Nephron (organoid): Measurements from ENCODE around the gene MAP3K21.
A peak's percentile ranks its signal among the peaks of the same experiment; 100 is the strongest.

Experiments
- H3K27ac Mint-ChIP-seq, 3 experiments: 2 replicates each; pipeline ENCODE4 v1.8.0; 2020; ENCODE audit warnings: mixed read lengths in 3 of 3, mild to moderate bottlenecking in 2 of 3, moderate library complexity in 1 of 3
- H3K27me3 Mint-ChIP-seq: 2 replicates; pipeline ENCODE4 v1.8.0; 2021; ENCODE audit warnings: low read depth, mild to moderate bottlenecking, moderate library complexity, mixed read lengths
- H3K36me3 Mint-ChIP-seq: 2 replicates; pipeline ENCODE4 v1.8.0; 2020; ENCODE audit warnings: low read depth, mixed read lengths
- H3K4me1 Mint-ChIP-seq: 2 replicates; pipeline ENCODE4 v1.8.0; 2020; ENCODE audit warnings: mixed read lengths
- H3K4me3 Mint-ChIP-seq, 3 experiments: 2 replicates each; pipeline ENCODE4 v1.8.0; 2020; ENCODE audit warnings: mild to moderate bottlenecking in 3 of 3, mixed read lengths in 3 of 3, moderate library complexity in 2 of 3
- H3K9me3 Mint-ChIP-seq: 2 replicates; pipeline ENCODE4 v1.8.0; 2020; ENCODE audit warnings: mixed read lengths
- TF ChIP-seq, protein P1 (sequence below), 3 experiments: fragments of 200-600 bp; sonication (generic); IDR thresholded peaks; one replicate each; pipeline ENCODE4 v1.5.0; 2021; ENCODE audit warnings: antibody characterized with exemption in 3 of 3; ENCODE audit not compliant: unreplicated experiment in 3 of 3

The MAP3K21 gene

DNA sequence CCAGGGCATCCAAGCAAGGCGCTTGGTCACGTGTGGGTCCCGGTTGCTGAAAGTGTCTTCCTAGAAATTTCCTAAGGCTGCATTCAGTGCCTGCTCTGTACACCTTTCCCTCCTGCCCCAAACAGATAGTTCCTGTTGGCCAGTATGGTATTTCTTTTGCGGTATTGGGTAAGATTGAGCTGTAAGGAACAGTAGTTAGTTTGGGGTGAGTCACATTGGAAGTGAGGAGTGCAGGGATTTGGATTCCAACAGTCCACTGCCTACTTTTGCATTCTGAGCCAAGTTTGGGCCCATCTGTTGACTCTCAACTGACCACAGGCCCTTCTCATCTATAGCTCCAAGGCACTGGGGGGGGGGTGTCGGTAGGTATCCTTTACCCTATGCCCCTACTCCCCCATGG lies 83.4 kb downstream of the MAP3K21 start:
- H3K27me3 Mint-ChIP-seq = peaks cover 3% of the 10 kb centered on the region
- no peak overlapping the region for H3K27ac Mint-ChIP-seq
- H3K9me3 Mint-ChIP-seq = peaks cover 20% of the 10 kb centered on the region
- peaks cover 7% of the 10 kb centered on the region for H3K4me1 Mint-ChIP-seq
- H3K36me3 Mint-ChIP-seq = no peaks in the 10 kb centered on the region
- no peak overlapping the region for H3K4me3 Mint-ChIP-seq
- TF ChIP-seq, protein P1, sequence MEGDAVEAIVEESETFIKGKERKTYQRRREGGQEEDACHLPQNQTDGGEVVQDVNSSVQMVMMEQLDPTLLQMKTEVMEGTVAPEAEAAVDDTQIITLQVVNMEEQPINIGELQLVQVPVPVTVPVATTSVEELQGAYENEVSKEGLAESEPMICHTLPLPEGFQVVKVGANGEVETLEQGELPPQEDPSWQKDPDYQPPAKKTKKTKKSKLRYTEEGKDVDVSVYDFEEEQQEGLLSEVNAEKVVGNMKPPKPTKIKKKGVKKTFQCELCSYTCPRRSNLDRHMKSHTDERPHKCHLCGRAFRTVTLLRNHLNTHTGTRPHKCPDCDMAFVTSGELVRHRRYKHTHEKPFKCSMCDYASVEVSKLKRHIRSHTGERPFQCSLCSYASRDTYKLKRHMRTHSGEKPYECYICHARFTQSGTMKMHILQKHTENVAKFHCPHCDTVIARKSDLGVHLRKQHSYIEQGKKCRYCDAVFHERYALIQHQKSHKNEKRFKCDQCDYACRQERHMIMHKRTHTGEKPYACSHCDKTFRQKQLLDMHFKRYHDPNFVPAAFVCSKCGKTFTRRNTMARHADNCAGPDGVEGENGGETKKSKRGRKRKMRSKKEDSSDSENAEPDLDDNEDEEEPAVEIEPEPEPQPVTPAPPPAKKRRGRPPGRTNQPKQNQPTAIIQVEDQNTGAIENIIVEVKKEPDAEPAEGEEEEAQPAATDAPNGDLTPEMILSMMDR (IDR thresholded peaks at IDR 0.05; ENCODE audit: unreplicated experiment in 3 of 3) = no peak

DNA sequence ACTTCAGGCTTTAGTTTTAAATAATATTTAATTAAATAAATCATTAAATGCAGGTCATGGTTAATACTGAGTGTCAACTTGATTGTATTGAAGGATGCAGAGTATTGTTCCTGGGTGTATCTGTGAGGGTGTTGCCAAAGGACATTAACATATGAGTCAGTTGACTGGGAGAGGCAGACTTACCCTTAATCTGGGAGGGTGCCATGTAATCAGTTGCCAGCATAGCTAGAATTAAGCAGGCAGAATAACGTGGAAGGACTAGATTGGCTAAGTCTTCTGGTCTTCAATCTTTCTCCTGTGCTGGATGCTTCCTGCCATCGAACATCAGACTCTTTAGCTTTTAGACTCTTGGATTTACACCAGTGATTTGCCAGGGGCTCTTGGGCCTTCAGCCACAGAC lies 85.3 kb downstream of the MAP3K21 start:
- H3K4me3 Mint-ChIP-seq = no peak overlapping the region
- peaks cover 3% of the 10 kb centered on the region for H3K27me3 Mint-ChIP-seq
- no peaks in the 10 kb centered on the region for H3K4me1 Mint-ChIP-seq
- TF ChIP-seq, protein P1 (IDR thresholded peaks at IDR 0.05; ENCODE audit: unreplicated experiment in 3 of 3) = no peak
- no peak overlapping the region for H3K27ac Mint-ChIP-seq
- peaks cover 11% of the 10 kb centered on the region for H3K9me3 Mint-ChIP-seq
- no peaks in the 10 kb centered on the region for H3K36me3 Mint-ChIP-seq

DNA sequence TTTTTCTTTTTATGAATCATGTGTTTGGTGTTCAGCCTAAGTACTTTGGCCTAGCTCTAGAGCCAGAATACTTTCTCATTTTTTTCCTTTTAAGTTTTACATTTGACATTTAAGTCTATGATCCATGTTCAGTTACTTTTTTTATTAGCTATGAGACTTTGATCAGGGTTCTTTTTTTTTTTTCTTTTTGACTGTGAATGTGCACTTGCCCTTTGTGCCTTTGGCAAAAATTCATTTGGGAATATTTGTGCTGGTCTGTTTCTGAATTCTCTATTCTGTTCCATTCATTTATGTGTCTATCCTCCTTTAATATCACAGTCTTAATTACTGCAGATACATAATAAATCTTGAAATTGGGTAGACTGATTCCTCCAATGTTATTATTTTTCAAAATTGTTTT lies 93.8 kb downstream of the MAP3K21 start:
- H3K9me3 Mint-ChIP-seq = peaks cover 14% of the 10 kb centered on the region
- no peaks in the 10 kb centered on the region for H3K36me3 Mint-ChIP-seq
- TF ChIP-seq, protein P1 (IDR thresholded peaks at IDR 0.05; ENCODE audit: unreplicated experiment in 3 of 3) = no peak
- no peaks in the 10 kb centered on the region for H3K4me1 Mint-ChIP-seq
- no peak overlapping the region for H3K4me3 Mint-ChIP-seq
- H3K27ac Mint-ChIP-seq = no peak overlapping the region
- peaks cover 1% of the 10 kb centered on the region for H3K27me3 Mint-ChIP-seq

DNA sequence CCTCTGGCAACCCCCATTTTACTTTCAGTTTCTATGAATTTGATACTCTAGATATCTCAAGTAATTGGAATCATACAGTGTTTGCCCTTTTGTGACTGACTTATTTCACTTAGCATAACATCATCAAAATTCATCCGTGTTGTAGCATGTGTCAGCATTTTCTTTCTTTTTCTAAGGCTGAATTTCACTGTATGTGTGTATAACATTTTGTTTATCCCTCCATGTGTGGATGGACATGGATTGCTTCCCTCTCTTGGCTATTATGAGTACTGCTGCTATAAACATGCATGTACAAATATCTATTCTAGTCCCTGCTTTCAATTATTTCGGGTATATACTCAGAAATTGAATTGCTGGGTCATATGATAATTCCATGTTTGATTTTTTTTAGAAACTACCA lies 97.3 kb downstream of the MAP3K21 start:
- peaks cover 12% of the 10 kb centered on the region for H3K27me3 Mint-ChIP-seq
- H3K4me1 Mint-ChIP-seq = no peaks in the 10 kb centered on the region
- H3K36me3 Mint-ChIP-seq = no peaks in the 10 kb centered on the region
- TF ChIP-seq, protein P1 (IDR thresholded peaks at IDR 0.05; ENCODE audit: unreplicated experiment in 3 of 3) = peak; percentile 12 to 34 (median 25)
- H3K4me3 Mint-ChIP-seq = no peak overlapping the region
- H3K27ac Mint-ChIP-seq = no peak overlapping the region
- H3K9me3 Mint-ChIP-seq = peaks cover 14% of the 10 kb centered on the region

DNA sequence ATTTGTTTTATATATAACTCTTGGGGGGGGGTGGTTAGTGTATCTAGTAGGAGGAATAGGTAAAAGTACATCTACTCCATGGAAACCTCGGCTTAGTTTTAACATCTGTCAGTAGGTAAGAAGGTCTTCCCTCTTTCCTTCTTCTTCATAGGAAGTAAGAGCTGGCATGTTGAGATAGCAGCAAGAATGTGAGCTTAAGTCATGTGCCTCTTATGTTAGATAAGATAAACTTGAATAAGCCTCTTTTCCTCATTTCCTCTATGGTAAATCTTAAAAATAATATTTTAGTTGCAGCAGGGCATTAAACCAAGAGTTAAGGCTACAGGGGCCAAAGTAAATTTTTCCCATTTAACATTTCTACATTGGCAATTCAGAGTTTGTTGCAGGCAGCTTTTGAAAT lies 100.4 kb downstream of the MAP3K21 start:
- Mint-ChIP-seq H3K9me3 (peaks cover 4% of the 10 kb centered on the region), H3K4me3 (no peak overlapping the region), H3K27me3 (peaks cover 12% of the 10 kb centered on the region), H3K36me3 (no peaks in the 10 kb centered on the region), H3K4me1 (peaks cover 5% of the 10 kb centered on the region), H3K27ac (no peak overlapping the region)
- TF ChIP-seq, protein P1 (IDR thresholded peaks at IDR 0.05; ENCODE audit: unreplicated experiment in 3 of 3) = no peak

DNA sequence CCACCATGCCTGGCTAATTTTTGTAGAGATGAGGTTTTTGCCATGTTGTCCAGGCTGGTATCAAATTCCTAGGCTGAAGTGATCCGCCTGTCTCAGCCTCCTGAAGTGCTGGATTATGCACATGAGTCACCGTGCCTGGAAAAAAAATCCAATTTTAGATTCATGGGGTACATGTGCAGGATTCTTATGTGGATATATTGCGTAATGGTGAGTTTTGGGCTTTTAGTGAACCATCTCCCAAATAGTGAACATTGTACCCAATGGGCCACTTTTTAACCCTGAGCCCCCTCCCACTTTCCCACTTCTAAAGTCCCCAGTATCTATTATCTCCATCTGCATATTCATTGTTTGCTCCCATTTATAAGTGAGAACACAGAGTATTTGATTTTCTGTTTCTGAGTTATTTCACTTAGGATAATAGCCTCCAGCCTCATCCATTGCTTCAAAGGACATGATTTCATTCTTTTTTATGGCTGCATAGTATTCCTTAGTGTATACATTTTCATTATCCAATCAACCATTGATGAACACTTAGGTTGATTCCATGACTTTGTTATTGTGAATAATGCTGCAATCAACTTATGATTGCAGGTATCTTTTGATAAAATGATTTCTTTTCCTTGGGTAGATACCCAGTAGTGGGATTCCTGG lies 104.4 kb downstream of the MAP3K21 start:
- Mint-ChIP-seq H3K4me1 (peaks cover 24% of the 10 kb centered on the region), H3K27ac (no peak overlapping the region), H3K9me3 (peaks cover 5% of the 10 kb centered on the region), H3K4me3 (no peak overlapping the region), H3K36me3 (no peaks in the 10 kb centered on the region), H3K27me3 (peaks cover 7% of the 10 kb centered on the region)
- TF ChIP-seq, protein P1 (IDR thresholded peaks at IDR 0.05; ENCODE audit: unreplicated experiment in 3 of 3) = no peak
